ENCODE data around the gene DEFB113.

DEFB113 gene

DNA sequence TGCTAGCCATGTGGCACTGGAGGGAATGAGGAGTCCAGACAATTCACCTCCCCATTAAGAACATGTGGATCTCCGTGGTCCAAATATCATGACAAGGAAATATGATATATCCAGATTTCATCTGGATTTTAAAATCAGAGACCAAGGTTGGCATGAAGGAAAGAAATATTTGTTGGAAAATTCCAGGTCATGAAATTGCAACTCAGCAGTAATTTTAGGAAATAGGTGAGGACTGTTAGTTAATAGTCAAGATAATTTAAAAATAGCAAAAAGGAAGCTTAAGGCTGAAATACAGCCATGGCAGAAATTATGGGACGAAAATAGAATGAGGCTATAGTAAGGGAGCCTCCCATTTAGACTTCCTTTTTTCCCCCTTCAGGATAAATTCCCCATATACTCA lies 32.4 kb downstream of the DEFB113 start:
- no peak for DNase-seq (ENCODE audit: low read depth in 2 of 2)

DNA sequence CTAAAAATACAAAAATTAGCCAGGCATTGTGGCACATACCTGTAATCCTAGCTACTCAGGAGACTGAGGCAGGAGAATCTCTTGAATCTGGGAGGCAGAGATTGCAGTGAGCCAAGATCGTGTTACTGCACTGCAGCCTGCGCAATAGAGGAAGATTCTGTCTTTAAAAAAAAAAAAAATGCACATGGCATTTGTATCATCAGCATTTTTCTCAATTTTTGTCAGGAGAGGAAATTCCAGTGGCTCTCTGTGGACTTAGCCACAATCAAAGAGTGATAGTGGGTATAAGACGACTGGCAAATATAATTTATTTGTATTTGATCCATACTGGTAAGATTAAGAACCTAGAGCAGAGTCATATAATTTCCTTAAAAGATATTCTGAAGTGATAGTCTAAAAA lies 34.0 kb downstream of the DEFB113 start:
- no peak for DNase-seq (ENCODE audit: low read depth in 2 of 2)

DNA sequence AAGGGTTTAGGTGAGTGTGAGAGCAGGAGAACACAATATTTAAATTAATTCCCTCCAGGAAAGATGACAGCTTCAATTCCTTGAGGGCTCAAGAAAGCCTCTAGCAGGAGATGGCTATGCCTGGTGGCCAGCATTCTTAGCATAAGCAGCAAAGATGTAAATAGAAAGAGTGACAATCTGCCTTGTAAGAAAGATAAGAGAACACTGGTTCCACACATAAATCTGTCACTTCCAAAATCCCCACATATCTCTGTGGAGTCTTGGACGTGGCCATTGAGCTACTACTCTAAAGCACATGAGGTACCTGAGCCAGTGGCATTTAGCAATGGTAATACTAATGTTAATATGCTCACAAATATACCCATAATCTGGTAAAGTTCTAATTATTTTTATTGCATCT lies 34.7 kb downstream of the DEFB113 start:
- no peak for DNase-seq (ENCODE audit: low read depth in 2 of 2)

GRCh38 chr6:49933526-49933925 lies 35.9 kb downstream of the DEFB113 start:
- DNase-seq (ENCODE audit: low read depth in 2 of 2) = no peak

DNA sequence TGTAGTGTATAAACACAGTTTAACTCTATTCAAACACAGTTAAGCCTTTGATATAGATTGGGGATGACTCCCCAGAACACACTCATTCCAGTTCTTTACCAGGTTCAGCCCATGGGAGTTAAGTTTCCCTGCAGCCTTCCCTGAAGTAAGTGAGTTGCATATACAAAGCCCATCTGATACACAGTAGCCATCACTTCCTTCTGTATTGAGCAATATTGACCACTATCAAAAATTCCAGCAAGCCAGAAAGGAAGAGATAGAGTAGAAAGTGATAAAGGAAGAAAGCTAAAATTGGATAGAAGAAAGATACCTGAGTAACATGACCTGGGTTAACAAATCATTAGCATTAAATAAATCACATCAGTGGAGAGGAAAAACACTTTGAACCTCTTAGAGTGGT lies 40.1 kb downstream of the DEFB113 start:
- no peak for DNase-seq (ENCODE audit: low read depth in 2 of 2)

GRCh38 chr6:49923826-49924225 lies 45.6 kb downstream of the DEFB113 start:
- DNase-seq (ENCODE audit: low read depth in 2 of 2) = no peak

GRCh38 chr6:49919935-49920644 lies 49.3 kb downstream of the DEFB113 start:
- DNase-seq (ENCODE audit: low read depth in 2 of 2) = no peak

DNA sequence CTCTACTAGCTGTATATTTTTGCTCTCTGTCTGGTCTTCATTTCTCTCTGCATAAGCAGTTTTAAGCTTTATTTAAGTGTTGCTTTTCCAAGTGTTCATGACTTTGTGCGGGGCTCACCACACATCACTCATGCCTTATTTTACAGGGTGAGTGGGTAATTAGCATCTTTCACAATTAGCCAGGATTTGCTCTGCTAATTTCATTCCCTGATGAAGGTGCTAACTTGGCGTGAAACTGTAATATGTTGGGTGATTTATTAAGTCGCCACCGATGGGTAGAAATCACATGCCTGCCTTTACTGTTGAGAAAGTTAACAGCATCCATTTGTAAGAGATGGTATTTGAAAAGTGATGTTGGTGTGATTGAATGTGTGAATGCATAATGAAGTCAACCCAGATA lies 50.2 kb downstream of the DEFB113 start:
- no peak for DNase-seq (ENCODE audit: low read depth in 2 of 2)

DNA sequence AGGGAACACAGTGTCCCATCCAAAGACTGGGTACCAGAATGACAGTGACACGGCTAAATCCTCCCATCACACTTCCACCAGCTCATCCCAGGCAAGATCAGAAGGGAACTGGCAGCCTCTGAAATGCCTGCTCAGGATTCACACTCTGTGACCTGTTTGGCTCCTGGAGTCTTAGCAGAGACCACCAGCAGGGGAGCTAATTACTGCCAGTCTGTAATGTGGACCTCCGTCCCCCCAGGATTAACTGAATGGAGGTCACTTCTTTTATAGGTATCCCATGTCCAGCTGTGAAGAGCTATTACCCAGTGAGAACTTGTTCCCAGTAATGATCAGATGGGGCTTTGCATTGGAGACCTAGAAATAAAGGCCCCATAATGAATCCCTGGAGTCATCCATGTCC lies 50.6 kb downstream of the DEFB113 start:
- no peak for DNase-seq (ENCODE audit: low read depth in 2 of 2)

All from activated CD8-positive, alpha-beta memory T cell treated with anti-CD3 and anti-CD28 coated beads for 4 hours (primary cell).